Urinary bladder (tissue), 4 donors: Measurements from ENCODE around the gene NTF3. TPM values are rescaled to one million over a fixed set of nuclear protein-coding genes. Genes with fewer than 3 reads are reported as not detected.

Experiments
- DNase-seq: peaks from one replicate; pipeline ENCODE4 v3.0.0-alpha.2; 2015; ENCODE audit errors: extremely low spot score
- H3K27ac ChIP-seq: one replicate; pipeline ENCODE4 v1.5.1; 2013; ENCODE audit warnings: low read depth, mild to moderate bottlenecking, moderate library complexity
- H3K36me3 ChIP-seq: one replicate; pipeline ENCODE4 v1.6.1; 2013; ENCODE audit warnings: mild to moderate bottlenecking, moderate library complexity; ENCODE audit not compliant: insufficient read depth
- H3K4me1 ChIP-seq: one replicate; pipeline ENCODE4 v1.6.1; 2013; ENCODE audit warnings: mild to moderate bottlenecking, moderate library complexity; ENCODE audit not compliant: insufficient read depth
- H3K4me3 ChIP-seq: one replicate; pipeline ENCODE4 v1.5.1; 2013; ENCODE audit warnings: low read depth, low read length
- WGBS: extraction: QIAGEN DNeasy Blood & Tissue Kit; methylation state at CpG from one replicate; pipeline ENCODE4 v1.1.7; 2013; 5-methylcytosine and 5-hydroxymethylcytosine counted together
- polyA plus RNA-seq: library from polyadenylated mRNA; stranded (reverse); fragments of 200-250 nt; gene quantifications from one replicate; pipeline ENCODE4 v1.2.3, GENCODE V29; 2013
- total RNA-seq: library from RNA; depleted of rRNA; stranded (reverse); fragments of >200 nt; gene quantifications from one replicate; pipeline ENCODE4 v1.2.3, GENCODE V29; 2014
- donor health status: healthy with polysubstance abuse.
- donor health status: healthy.

The NTF3 gene
- total and polyA plus RNA-seq, 2 donors: 11.3 TPM

DNA sequence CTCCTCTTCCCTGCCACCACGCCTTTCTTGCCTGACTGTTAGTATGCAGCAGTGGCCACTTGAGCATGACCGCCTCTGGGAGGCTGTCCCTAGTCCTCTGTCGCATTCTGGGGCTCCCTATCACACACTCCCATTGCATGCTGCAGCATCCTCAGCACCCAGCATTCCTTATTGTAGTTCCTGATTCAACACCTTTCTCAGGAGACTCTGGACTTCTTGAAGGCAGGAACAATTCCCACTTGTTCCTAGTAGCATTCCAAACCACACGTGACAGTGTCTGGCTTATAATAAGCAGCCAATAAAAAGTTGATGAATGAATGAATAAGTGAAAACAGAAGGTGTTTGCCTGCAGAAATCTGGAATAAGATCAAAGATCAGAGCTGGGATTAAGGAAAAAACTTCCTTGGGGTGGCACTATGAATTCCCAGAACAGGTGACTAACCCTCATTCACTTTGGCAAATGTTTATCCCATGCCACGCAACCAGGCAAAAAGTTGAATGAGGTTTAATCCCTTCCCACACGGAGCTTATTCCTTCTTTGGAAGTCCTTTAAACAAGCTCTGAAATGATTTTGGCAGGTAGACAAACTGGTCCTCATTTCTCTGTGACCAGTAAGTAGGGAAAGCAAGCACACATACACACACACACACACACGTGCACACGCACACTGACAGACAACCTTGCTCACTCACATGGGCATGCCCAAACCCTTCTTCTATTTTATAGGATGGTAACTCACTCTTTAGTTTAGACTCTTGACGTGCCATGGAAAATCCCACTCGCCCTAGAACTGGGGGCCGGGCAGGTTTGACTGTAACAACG is 26.5 kb downstream of the NTF3 start:
- no peak for DNase-seq
- 72% methylated on average over 12 of the region's 12 CpGs for WGBS
- no peaks in the 10 kb centered on the region for H3K36me3 ChIP-seq
- no peaks in the 10 kb centered on the region for H3K4me1 ChIP-seq
- H3K4me3 ChIP-seq: no peak overlapping the region
- H3K27ac ChIP-seq: no peak overlapping the region

DNA sequence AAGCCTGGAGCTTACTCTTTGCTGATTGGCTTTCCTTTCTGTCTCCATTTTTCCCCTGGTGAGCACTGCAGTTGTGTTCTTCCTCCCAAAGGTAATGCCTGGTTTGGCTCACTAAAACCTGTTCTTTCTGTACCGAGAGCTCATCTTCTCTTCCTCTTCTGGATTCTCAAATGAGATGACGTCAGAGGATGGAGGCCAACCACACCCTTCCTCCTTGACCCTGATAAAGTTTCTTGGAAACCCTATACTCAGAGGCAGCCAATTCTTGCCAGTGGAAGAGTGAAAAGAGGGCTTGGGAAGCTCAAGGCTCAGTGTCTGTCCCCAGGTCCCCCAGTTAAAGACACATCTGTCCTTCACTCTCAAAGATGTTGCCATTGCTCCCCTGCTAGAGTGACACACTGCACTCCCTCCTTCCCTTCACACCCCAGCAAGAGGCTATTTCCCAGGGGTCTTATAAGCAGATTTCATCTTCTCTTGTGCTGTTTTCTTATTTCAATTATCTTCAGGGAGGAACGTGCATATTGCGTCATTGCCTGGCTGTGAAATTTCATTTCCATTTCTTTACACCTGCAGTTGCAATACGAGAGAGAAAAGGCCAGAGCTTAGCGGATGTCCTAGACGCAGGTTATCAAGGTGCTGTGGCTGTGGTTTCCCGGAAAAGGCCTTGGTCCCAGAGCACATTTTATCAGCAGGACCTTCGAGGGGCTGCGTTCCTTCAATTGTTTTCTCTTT is 27.3 kb downstream of the NTF3 start:
- H3K4me1 ChIP-seq: no peaks in the 10 kb centered on the region
- WGBS: 85% methylated on average over 10 of the region's 10 CpGs
- no peak for DNase-seq
- no peaks in the 10 kb centered on the region for H3K36me3 ChIP-seq
- H3K27ac ChIP-seq: no peak overlapping the region
- H3K4me3 ChIP-seq: no peak overlapping the region

DNA sequence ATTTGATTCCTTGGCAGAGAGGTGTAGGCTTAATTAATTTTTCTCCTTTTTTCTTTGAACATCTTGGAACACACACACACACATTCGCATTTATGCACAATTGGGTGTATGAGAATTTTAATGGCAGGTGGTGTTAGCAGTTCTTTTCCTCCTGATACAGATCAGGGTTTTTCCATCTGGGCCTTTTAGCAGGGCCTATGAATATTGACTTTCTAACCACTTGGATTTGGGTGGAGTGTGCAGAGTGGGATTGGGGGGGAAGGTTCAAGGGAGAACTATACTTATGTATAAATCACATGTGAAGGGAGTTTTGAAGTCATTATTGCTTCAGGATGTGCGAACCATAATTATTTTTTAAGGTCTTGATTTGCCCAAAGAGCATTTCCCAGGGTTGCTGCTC is 28.9 kb downstream of the NTF3 start:
- DNase-seq: no peak
- no peak overlapping the region for H3K27ac ChIP-seq
- no peak overlapping the region for H3K4me3 ChIP-seq
- 95% methylated on average over 2 of the region's 2 CpGs for WGBS
- no peaks in the 10 kb centered on the region for H3K36me3 ChIP-seq
- H3K4me1 ChIP-seq: no peaks in the 10 kb centered on the region

DNA sequence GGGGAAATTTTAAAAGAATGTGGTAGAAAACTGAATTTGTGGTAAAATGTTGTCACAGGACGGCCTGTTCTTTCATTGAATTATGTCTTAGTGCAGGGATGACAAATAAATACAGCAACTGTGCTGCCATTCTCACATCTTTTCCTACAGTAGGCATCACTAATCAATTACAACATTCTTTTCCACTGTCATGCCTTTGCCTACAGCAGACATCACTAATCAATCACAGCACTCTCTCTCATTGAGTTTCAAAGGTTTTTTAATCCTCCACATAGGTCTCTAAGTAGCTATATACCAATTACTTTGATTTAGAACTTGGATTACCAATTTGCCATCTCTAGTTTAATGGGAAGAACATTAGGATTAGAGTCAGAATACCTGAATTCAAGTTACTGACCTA is 30.1 kb downstream of the NTF3 start:
- H3K27ac ChIP-seq: no peak overlapping the region
- H3K4me3 ChIP-seq: no peak overlapping the region
- H3K4me1 ChIP-seq: no peaks in the 10 kb centered on the region
- H3K36me3 ChIP-seq: no peaks in the 10 kb centered on the region
- 97% methylated on average over 1 of the region's 1 CpG for WGBS
- DNase-seq: no peak

DNA sequence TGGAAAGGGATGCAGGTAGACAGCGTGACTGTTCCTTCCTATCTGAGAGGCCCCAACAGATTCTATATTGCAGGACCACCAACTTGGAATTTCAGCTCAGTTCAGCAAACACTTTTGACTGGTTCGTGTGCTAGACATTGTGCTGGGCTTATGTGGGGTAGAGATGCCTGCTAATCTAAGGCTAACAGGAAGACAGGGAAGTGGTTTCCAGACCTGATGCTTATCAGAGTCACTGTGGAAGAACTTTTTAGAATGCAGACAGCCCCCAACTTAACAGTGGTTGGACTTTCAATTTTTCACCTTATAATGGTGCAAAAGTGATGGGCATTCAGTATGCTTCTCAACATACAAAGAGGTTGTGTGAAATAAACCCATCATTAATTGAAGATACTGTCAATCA is 32.2 kb downstream of the NTF3 start:
- Histone ChIP-seq H3K4me3 (no peak overlapping the region), H3K27ac (no peak overlapping the region), H3K4me1 (no peaks in the 10 kb centered on the region), H3K36me3 (no peaks in the 10 kb centered on the region)
- no peak for DNase-seq
- WGBS: 73% methylated on average over 2 of the region's 2 CpGs

DNA sequence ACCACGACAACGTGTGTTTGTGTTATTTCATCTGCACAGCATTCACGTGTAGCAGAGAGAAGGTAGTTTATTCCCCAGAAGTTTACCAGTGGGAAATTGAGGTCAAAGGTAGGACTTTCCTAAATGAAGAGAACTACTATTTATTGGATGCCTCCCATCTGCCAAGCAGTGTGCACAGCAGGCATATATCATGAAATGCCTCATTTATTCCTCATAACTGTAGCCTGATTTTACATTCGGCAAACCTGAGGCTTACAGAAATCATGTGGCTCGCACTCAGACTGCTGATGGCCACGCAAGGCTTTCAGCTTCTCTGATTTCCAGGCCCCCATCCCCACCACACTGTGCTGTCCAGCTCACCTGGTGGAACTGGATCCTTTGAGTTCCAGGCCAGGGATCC is 33.5 kb downstream of the NTF3 start:
- Histone ChIP-seq H3K27ac (no peak overlapping the region), H3K4me3 (no peak overlapping the region), H3K36me3 (no peaks in the 10 kb centered on the region), H3K4me1 (no peaks in the 10 kb centered on the region)
- no peak for DNase-seq
- WGBS: 82% methylated on average over 6 of the region's 6 CpGs

DNA sequence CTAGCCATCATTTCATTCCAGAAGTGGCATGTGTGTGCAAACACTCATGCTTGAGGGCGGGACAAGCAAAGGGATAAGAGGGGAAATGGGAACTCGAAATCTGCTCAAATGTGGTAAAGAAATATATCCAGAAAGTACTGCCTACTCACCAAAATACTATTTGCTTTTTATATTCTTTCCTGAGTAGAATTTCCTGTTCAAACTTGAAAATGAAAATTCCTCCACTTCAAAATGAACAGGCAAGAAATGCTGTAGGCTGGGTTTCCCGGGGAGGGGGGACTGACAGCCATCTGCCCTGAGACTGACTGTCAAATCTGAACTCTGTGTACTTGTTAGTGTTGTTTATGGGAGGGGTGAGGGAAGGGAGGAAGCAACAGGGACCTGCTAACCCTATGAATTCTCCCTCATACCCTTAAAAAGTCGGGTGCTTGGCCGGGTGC is 34.6 kb downstream of the NTF3 start:
- H3K36me3 ChIP-seq: no peaks in the 10 kb centered on the region
- no peak overlapping the region for H3K4me3 ChIP-seq
- H3K4me1 ChIP-seq: no peaks in the 10 kb centered on the region
- 64% methylated on average over 5 of the region's 5 CpGs for WGBS
- no peak for DNase-seq
- no peak overlapping the region for H3K27ac ChIP-seq

DNA sequence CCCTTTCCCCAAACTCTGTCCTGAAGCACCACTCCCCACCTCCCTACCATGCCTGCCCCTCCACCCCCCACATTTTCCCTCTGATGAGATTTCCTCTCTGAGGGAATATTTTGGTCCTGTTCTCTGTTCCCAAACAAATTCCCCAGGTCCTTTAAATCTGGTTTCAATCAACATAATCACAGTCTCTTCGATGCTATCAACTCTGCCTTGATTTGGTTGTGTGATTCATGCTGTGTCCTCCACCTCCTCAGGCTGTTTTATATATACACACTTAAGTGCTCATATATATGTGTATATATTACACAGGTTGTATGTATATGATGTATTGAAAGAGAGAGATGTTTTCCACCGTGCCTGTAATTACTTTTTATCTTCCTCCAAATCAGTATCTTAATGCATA is 36.0 kb downstream of the NTF3 start:
- no peak for DNase-seq
- Histone ChIP-seq H3K4me3 (no peak overlapping the region), H3K4me1 (no peaks in the 10 kb centered on the region), H3K36me3 (no peaks in the 10 kb centered on the region), H3K27ac (no peak overlapping the region)
- 40% methylated on average over 2 of the region's 2 CpGs for WGBS

DNA sequence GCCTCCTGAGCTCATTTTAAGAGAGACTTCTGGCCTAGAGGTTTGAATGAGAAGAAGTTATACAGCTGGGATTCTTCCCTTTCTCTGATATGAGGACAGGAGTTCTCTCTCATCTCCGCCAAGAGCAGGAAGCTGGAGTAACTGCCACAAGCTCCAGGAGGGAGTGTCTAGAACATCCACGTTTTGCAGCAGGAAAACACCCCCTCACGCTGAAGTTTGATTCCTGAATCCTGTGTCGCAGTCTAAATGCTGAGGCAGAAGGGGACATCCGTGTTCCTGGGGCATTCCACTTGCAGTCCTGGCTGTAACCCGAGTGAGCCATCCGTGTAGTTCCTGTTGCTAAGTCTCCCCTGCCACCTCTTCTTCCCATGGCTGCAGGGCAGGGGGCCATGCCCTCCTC is 38.3 kb downstream of the NTF3 start:
- H3K4me3 ChIP-seq: no peak overlapping the region
- no peak for DNase-seq
- H3K4me1 ChIP-seq: no peaks in the 10 kb centered on the region
- no peak overlapping the region for H3K27ac ChIP-seq
- 44% methylated on average over 7 of the region's 7 CpGs for WGBS
- H3K36me3 ChIP-seq: no peaks in the 10 kb centered on the region

DNA sequence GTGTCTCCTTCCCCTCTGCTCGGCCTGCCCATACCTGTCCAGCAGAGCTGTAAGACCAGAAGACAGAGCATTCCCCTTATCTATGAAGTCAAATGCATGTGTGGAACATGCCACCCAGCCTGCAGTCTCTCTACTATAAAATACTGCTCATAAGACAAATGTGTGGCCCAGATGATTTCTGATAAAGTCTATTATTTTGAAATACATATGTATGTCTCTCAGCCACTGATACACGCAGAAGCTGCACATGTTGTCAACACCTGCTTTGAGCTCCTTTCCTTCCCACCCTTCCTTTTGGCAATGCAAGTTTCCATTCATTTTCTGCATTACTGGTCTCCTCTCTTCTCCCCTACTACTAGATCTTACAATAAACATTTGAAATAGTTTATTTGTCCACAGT is 38.8 kb downstream of the NTF3 start:
- H3K36me3 ChIP-seq: no peaks in the 10 kb centered on the region
- no peak for DNase-seq
- 67% methylated on average over 2 of the region's 2 CpGs for WGBS
- H3K27ac ChIP-seq: no peak overlapping the region
- no peak overlapping the region for H3K4me3 ChIP-seq
- H3K4me1 ChIP-seq: no peaks in the 10 kb centered on the region

DNA sequence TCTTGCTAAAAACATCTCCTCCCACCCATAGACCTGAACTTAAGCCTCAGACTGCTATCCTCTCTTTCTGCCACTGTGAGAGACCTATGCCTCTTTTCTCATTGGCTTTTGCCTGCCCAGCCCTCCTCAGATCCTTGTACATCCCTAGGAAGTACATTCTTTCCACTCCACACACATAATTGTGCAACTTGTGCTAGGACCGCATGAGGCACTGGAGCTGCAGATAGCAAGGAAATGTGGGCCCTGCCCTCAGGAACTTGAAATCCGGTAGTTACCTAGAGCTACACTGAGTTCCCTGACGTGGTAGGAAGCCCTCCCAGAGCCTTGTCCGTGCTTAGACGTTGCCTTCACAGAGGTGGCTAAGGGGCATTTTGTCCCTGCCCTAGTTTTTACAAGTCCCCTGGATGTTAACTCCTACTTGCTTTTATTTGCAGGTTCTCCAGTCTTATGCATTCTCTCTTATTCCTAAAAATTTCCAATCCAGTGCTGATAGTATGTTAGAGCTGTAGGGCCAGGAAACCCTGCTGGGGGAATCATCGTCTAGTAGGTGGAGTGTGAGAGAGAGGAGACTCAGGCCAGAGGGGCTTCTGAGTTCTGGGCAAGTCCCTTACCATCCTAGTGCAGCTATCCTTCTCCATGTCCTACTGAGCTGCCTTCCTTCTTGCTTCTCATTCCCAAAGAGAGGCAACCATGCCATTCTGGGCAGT is 41.3 kb downstream of the NTF3 start:
- Histone ChIP-seq H3K4me3 (no peak overlapping the region), H3K36me3 (no peaks in the 10 kb centered on the region), H3K27ac (no peak overlapping the region), H3K4me1 (no peaks in the 10 kb centered on the region)
- 66% methylated on average over 6 of the region's 6 CpGs for WGBS
- no peak for DNase-seq

DNA sequence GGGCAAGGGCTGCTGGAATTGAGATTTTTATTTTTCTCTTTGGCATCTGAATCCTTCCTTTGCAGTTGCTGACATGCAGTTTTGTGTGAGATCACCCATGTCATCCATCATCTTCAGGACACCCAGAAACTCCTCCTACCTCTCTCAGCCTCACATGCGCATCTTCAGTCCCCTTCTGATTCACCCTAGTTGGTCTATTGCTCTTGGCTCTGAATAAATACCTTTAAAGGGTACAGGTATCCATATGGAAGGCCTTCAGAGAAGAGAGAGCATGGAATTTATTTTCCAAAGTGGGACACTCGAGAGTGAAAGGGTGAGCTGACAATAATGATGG is 41.8 kb downstream of the NTF3 start:
- Histone ChIP-seq H3K4me1 (no peaks in the 10 kb centered on the region), H3K4me3 (no peak overlapping the region), H3K36me3 (no peaks in the 10 kb centered on the region), H3K27ac (no peak overlapping the region)
- DNase-seq: no peak
- 94% methylated on average over 2 of the region's 2 CpGs for WGBS

DNA sequence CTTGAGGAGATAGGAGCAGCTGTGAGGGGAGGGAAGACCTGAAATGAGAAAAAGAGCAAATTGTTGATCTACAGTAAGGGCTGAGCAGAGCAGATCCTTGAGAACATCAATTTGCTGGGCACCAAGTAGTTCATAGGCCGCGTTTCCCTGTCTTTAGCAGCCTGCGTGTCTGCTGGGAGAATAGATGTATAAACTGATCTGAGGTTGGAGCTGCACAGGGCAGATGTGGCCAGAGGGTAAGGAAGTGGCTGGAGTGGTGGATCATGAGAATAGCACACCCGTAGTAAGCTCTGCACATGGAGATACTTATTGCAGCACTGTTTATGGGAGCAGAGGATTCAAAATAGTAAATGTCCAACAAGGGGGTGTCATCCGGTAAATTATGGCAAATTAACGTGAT is 44.4 kb downstream of the NTF3 start:
- no peaks in the 10 kb centered on the region for H3K36me3 ChIP-seq
- H3K27ac ChIP-seq: no peak overlapping the region
- H3K4me3 ChIP-seq: no peak overlapping the region
- 89% methylated on average over 6 of the region's 6 CpGs for WGBS
- no peaks in the 10 kb centered on the region for H3K4me1 ChIP-seq
- no peak for DNase-seq
